IMR-90 (cell line): ENCODE results near the gene GLT8D2. TPM values are rescaled to one million over a fixed set of nuclear protein-coding genes. Genes with fewer than 3 reads are reported as not detected.

Experiments
- ATAC-seq: fragments of 200-7000 bp; cut with Tn5 transposase; 2 replicates; pipeline ENCODE4 v1.9.1; 2020; ENCODE audit warnings: low read depth, mild to moderate bottlenecking, moderate library complexity
- BruUV-seq: library from RNA; stranded (reverse); fragments of 400-500 nt; replicated peaks from 2 replicates; lab custom pipeline; 2021; lab: Mats Ljungman, UMichigan
- CTCF ChIA-PET: fragments of 300-600 bp; formaldehyde crosslinking; extraction: SDS; loops from one replicate; lab custom pipeline; 2021; ENCODE audit warnings: antibody characterized with exemption; lab: Yijun Ruan, JAX
- POLR2A ChIA-PET: fragments of 300-600 bp; sonication (Branson Sonifier 250); formaldehyde crosslinking; loops from one replicate; lab custom pipeline; 2022; ENCODE audit warnings: antibody characterized with exemption; ENCODE audit not compliant: unreplicated experiment; lab: Charles Lee
- DNase-seq: peaks from one replicate; pipeline ENCODE4 v3.0.0; 2013
- H2AFZ ChIP-seq: replicated peaks from 2 replicates; pipeline ENCODE3; 2013; ENCODE audit warnings: low read length, mild to moderate bottlenecking; ENCODE audit not compliant: poor library complexity
- H2AK5ac ChIP-seq: 2 replicates; pipeline ENCODE4 v1.6.1; 2013; ENCODE audit warnings: low read depth, low read length, inconsistent platforms
- H2AK9ac ChIP-seq: replicated peaks from 2 replicates; pipeline ENCODE3; 2013; ENCODE audit warnings: mild to moderate bottlenecking, low read depth, low read length, moderate library complexity; ENCODE audit not compliant: poor library complexity
- H2BK120ac ChIP-seq: 2 replicates; pipeline ENCODE4 v1.6.1; 2013; ENCODE audit warnings: low read depth, low read length, inconsistent platforms
- H2BK15ac ChIP-seq: 3 replicates; pipeline ENCODE4 v1.6.1; 2013; ENCODE audit warnings: low read depth, low read length, inconsistent platforms
- H2BK20ac ChIP-seq: 2 replicates; pipeline ENCODE4 v1.6.1; 2013; ENCODE audit warnings: low read depth, mild to moderate bottlenecking, inconsistent platforms, low read length, moderate library complexity
- H2BK5ac ChIP-seq: 2 replicates; pipeline ENCODE4 v1.6.1; 2013; ENCODE audit warnings: mild to moderate bottlenecking, low read depth, low read length, inconsistent platforms; ENCODE audit not compliant: poor library complexity, severe bottlenecking
- H3K14ac ChIP-seq: replicated peaks from 2 replicates; pipeline ENCODE4 v1.6.1; 2013; ENCODE audit warnings: low read depth, low read length, inconsistent platforms
- H3K18ac ChIP-seq: 2 replicates; pipeline ENCODE4 v1.6.1; 2013; ENCODE audit warnings: low read depth, low read length, control low read depth
- H3K23ac ChIP-seq: 2 replicates; pipeline ENCODE4 v1.6.1; 2013; ENCODE audit warnings: low read depth, low read length, inconsistent platforms
- H3K27ac ChIP-seq: 2 replicates; pipeline ENCODE4 v1.5.1; 2013; ENCODE audit warnings: mild to moderate bottlenecking, control low read depth, low read length; ENCODE audit not compliant: insufficient read depth
- H3K27me3 ChIP-seq: 2 replicates; pipeline ENCODE4 v1.6.1; 2013; ENCODE audit warnings: low read length; ENCODE audit not compliant: control insufficient read depth, insufficient read depth
- H3K36me3 ChIP-seq: 2 replicates; pipeline ENCODE4 v1.6.1; 2013; ENCODE audit warnings: low read length, mixed read lengths; ENCODE audit not compliant: control insufficient read depth, insufficient read depth
- H3K4ac ChIP-seq: 2 replicates; pipeline ENCODE4 v1.6.1; 2013; ENCODE audit warnings: low read depth, low read length, inconsistent platforms
- H3K4me1 ChIP-seq: 2 replicates; pipeline ENCODE4 v1.6.1; 2013; ENCODE audit warnings: low read length, mixed read lengths; ENCODE audit not compliant: control insufficient read depth, insufficient read depth
- H3K4me2 ChIP-seq: 2 replicates; pipeline ENCODE4 v1.6.1; 2013; ENCODE audit warnings: low read depth, mild to moderate bottlenecking, control low read depth, low read length, moderate library complexity
- H3K4me3 ChIP-seq: 2 replicates; pipeline ENCODE4 v1.5.1; 2013; ENCODE audit warnings: low read depth, mild to moderate bottlenecking, control low read depth, low read length, moderate library complexity; ENCODE audit not compliant: insufficient read depth
- H3K56ac ChIP-seq: 2 replicates; pipeline ENCODE4 v1.6.1; 2013; ENCODE audit warnings: low read length, inconsistent platforms; ENCODE audit not compliant: insufficient read depth; ENCODE audit errors: extremely low read depth
- H3K79me1 ChIP-seq, 2 experiments: 2 replicates each; pipeline ENCODE4 v1.6.1; 2013; ENCODE audit warnings: low read length in 2 of 2, inconsistent platforms in 1 of 2, low read depth in 1 of 2
- H3K9ac ChIP-seq: 2 replicates; pipeline ENCODE4 v1.6.1; 2013; ENCODE audit warnings: low read depth, low read length, control low read depth
- H3K9me1 ChIP-seq: 2 replicates; pipeline ENCODE4 v1.6.1; 2013; ENCODE audit warnings: low read length, inconsistent platforms; ENCODE audit not compliant: insufficient read depth
- H3K9me3 ChIP-seq: 2 replicates; pipeline ENCODE4 v1.6.1; 2013; ENCODE audit warnings: low read length; ENCODE audit not compliant: control insufficient read depth, insufficient read depth
- H4K20me1 ChIP-seq: 2 replicates; pipeline ENCODE4 v1.6.1; 2013; ENCODE audit warnings: low read length, inconsistent platforms; ENCODE audit not compliant: insufficient read depth
- H4K5ac ChIP-seq: 2 replicates; pipeline ENCODE4 v1.6.1; 2013; ENCODE audit warnings: mild to moderate bottlenecking, low read depth, low read length, control low read depth
- H4K8ac ChIP-seq, 2 experiments: 2 replicates each; pipeline ENCODE4 v1.6.1; 2013; ENCODE audit warnings: low read depth in 2 of 2, low read length in 2 of 2, control low read depth in 1 of 2, inconsistent platforms in 1 of 2
- H4K91ac ChIP-seq: 2 replicates; pipeline ENCODE4 v1.6.1; 2013; ENCODE audit warnings: low read depth, low read length, inconsistent platforms; ENCODE audit not compliant: insufficient read depth
- MXI1 ChIP-seq: IDR thresholded peaks from 2 replicates; pipeline ENCODE4 v1.6.1; 2012; ENCODE audit warnings: low read depth, mild to moderate bottlenecking, low read length, moderate library complexity, borderline replicate concordance
- WGBS, 2 experiments: methylation state at CpG; one replicate each; pipeline versions ENCODE4 v1.1.5 to v1.1.7; 2013; ENCODE audit warnings: missing lambda C conversion rate in 2 of 2; ENCODE audit not compliant: insufficient read length in 1 of 2; ENCODE audit errors: extremely low coverage in 2 of 2; 5-methylcytosine and 5-hydroxymethylcytosine counted together
- dilution Hi-C: fragments of 300-500 bp; cut with HindIII; formaldehyde crosslinking; loops from one replicate; pipeline ENCODE4 v1.14.3; 2018; ENCODE audit warnings: low sequenced_read_pairs; ENCODE audit not compliant: unreplicated experiment
- in situ Hi-C: fragments of 300-500 bp; cut with MboI; formaldehyde crosslinking; loops from 3 replicates; pipeline ENCODE4 v1.14.3; 2019; ENCODE audit warnings: low sequenced_read_pairs, inconsistent platforms, mixed read lengths
- intact Hi-C: fragments of 100-400 bp; cut with micrococcal nuclease; formaldehyde crosslinking; loops from 2 replicates; pipeline ENCODE4 v1.10.0; 2022
- polyA plus RNA-seq, 3 experiments: library from polyadenylated mRNA; depleted of rRNA; stranded (reverse); fragments of >200 nt; gene quantifications; 2 replicates each; pipeline ENCODE4 v1.2.3, GENCODE V29; 2012; ENCODE audit warnings: low replicate concordance in 1 of 3
- total RNA-seq: library from RNA; depleted of rRNA; stranded (reverse); fragments of >200 nt; gene quantifications from 2 replicates; pipeline ENCODE4 v1.2.3, GENCODE V29; 2012

GLT8D2 gene
- total and polyA plus RNA-seq, 2 of the 4 experiments (the other 2 are of a cell fraction): 33.5 to 47.9 TPM

GRCh38 chr12:104097954-104098353 is 48.0 kb upstream of the GLT8D2 start:
- dilution Hi-C loops: no loop called here
- Histone ChIP-seq H3K9me1 (0 out of 2 replicates have a peak, but pooled peaks cover 6% of the 10 kb centered on the region), H3K9ac (no peak overlapping the region), H4K91ac (no peak overlapping the region), H2AFZ (no peak overlapping the region), H2BK120ac (no peak overlapping the region), H3K14ac (no peak overlapping the region), H3K4me1 (peaks cover 5% of the 10 kb centered on the region), H3K18ac (peak overlapping the region; percentile 16; the same call in 1 of the 2 replicates), H4K8ac (no peak overlapping the region), H4K5ac (no peak overlapping the region; the same call in 1 of the 2 replicates), H3K4me2 (no peak overlapping the region), H2AK5ac (no peak overlapping the region), H2BK15ac (no peak overlapping the region), H3K4ac (no peak overlapping the region), H3K79me1 (peaks cover 8 to 18% of the 10 kb centered on the region in 2 experiments), H2AK9ac (no peak overlapping the region), H3K27me3 (no peaks in the 10 kb centered on the region), H3K23ac (no peak overlapping the region), H3K27ac (no peak overlapping the region), H4K20me1 (no peaks in the 10 kb centered on the region), H3K4me3 (no peak overlapping the region), H3K36me3 (peaks cover 27% of the 10 kb centered on the region), H2BK5ac (peak overlapping the region; percentile 70), H3K56ac (no peak overlapping the region), H3K9me3 (no peaks in the 10 kb centered on the region), H2BK20ac (no peak overlapping the region)
- ChIA-PET POLR2A (no interaction called here), CTCF (interaction anchor here (1.8 kb wide), 1 partner anchor 11 kb away, joined by 9 read pairs; no protein-coding TSS in a partner anchor)
- intact Hi-C loops: no loop called here
- DNase-seq: no peak
- whole genome bisulfite sequencing, 2 experiments: no CpG with 5 or more reads among the region's 2 CpGs
- no peak for ATAC-seq
- BruUV-seq: no TSS peak
- in situ Hi-C loops: no loop called here
- TF ChIP-seq MXI1: no peak
